GM08714 (cell line): ENCODE measurements around the gene GABRR1.

Experiments
- H3K4me3 ChIP-seq: fragments of 200-500 bp; sonication (Bioruptor generic); 2 replicates; pipeline ENCODE4 v1.5.1; 2014; ENCODE audit warnings: mild to moderate bottlenecking, low read length, inconsistent platforms
- ZNF274 ChIP-seq: IDR thresholded peaks from 2 replicates; pipeline ENCODE4 v1.6.1; 2012; ENCODE audit warnings: mild to moderate bottlenecking, low read depth, low read length

The GABRR1 gene

GRCh38 chr6:89217299-89217910 is at the start of gene GABRR1:
Gene GABRR1, minus strand, starts transcription at chr6:89217358. Its CDS starts 36 bp downstream, at chr6:89217322.
- no peak for TF ChIP-seq ZNF274
- no peak within 1 kb of the TSS for H3K4me3 ChIP-seq

- no peak for TF ChIP-seq ZNF274
- H3K4me3 ChIP-seq, result no peak overlapping the region
Measured at GRCh38 chr6:89264296-89264695, 47.1 kb upstream of the GABRR1 start.

- H3K4me3 ChIP-seq, result no peak overlapping the region
- no peak for TF ChIP-seq ZNF274
Measured at GRCh38 chr6:89260832-89261231, 43.7 kb upstream of the GABRR1 start.

GRCh38 chr6:89260310-89260709 is 43.2 kb upstream of the GABRR1 start:
- TF ChIP-seq ZNF274, result no peak
- no peak overlapping the region for H3K4me3 ChIP-seq

GRCh38 chr6:89258912-89259311 is 41.8 kb upstream of the GABRR1 start:
- H3K4me3 ChIP-seq, result no peak overlapping the region
- no peak for TF ChIP-seq ZNF274

GRCh38 chr6:89257781-89258180 is 40.6 kb upstream of the GABRR1 start:
- no peak for TF ChIP-seq ZNF274

GRCh38 chr6:89257346-89257745 is 40.2 kb upstream of the GABRR1 start:
- TF ChIP-seq ZNF274, result no peak
- H3K4me3 ChIP-seq, result no peak overlapping the region

More at GRCh38 chr6:89257781-89258180, 40.6 kb upstream of the GABRR1 start:
- H3K4me3 ChIP-seq, result no peak overlapping the region

- TF ChIP-seq ZNF274, result no peak
- H3K4me3 ChIP-seq, result no peak overlapping the region
Measured at GRCh38 chr6:89255417-89255816, 38.3 kb upstream of the GABRR1 start.

GRCh38 chr6:89254569-89254968 is 37.4 kb upstream of the GABRR1 start:
- no peak overlapping the region for H3K4me3 ChIP-seq
- no peak for TF ChIP-seq ZNF274

GRCh38 chr6:89252907-89253306 is 35.7 kb upstream of the GABRR1 start:
- TF ChIP-seq ZNF274, result no peak
- no peak overlapping the region for H3K4me3 ChIP-seq

GRCh38 chr6:89251976-89252375 is 34.8 kb upstream of the GABRR1 start:
- H3K4me3 ChIP-seq, result no peak overlapping the region
- no peak for TF ChIP-seq ZNF274

- TF ChIP-seq ZNF274, result no peak
- H3K4me3 ChIP-seq, result no peak overlapping the region
Measured at GRCh38 chr6:89251170-89251569, 34.0 kb upstream of the GABRR1 start.

GRCh38 chr6:89250239-89250638 is 33.1 kb upstream of the GABRR1 start:
- no peak overlapping the region for H3K4me3 ChIP-seq
- TF ChIP-seq ZNF274, result no peak

- TF ChIP-seq ZNF274, result no peak
- no peak overlapping the region for H3K4me3 ChIP-seq
Measured at GRCh38 chr6:89244241-89244985, 27.3 kb upstream of the GABRR1 start.

- TF ChIP-seq ZNF274, result no peak
- H3K4me3 ChIP-seq, result no peak overlapping the region
Measured at GRCh38 chr6:89243331-89243629, 26.1 kb upstream of the GABRR1 start.
